Endodermal cell (in vitro differentiated cells): ENCODE measurements around the gene CUL5. TPM values are rescaled to one million over a fixed set of nuclear protein-coding genes. Genes with fewer than 3 reads are reported as not detected.

Experiments
- DNase-seq: peaks from one replicate; pipeline ENCODE4 v3.0.0-alpha.2; 2017
- H3K27ac ChIP-seq: 2 replicates; pipeline ENCODE4 v1.5.1; 2013; ENCODE audit warnings: mild to moderate bottlenecking, low read depth, low read length, moderate library complexity
- H3K27me3 ChIP-seq: 2 replicates; pipeline ENCODE4 v1.6.1; 2013; ENCODE audit warnings: mild to moderate bottlenecking, low read length, moderate library complexity; ENCODE audit not compliant: insufficient read depth, control insufficient read depth, poor library complexity, severe bottlenecking
- H3K36me3 ChIP-seq: 2 replicates; pipeline ENCODE4 v1.7.0; 2013; ENCODE audit warnings: mild to moderate bottlenecking, low read length, moderate library complexity; ENCODE audit not compliant: control insufficient read depth, insufficient read depth
- H3K4me1 ChIP-seq: one replicate; pipeline ENCODE4 v1.7.0; 2013; ENCODE audit warnings: low read length; ENCODE audit not compliant: control insufficient read depth, insufficient read depth
- H3K4me3 ChIP-seq: 2 replicates; pipeline ENCODE4 v1.5.1; 2013; ENCODE audit warnings: mild to moderate bottlenecking, low read length, moderate library complexity
- H3K9ac ChIP-seq: 2 replicates; pipeline ENCODE4 v1.6.1; 2013; ENCODE audit warnings: mild to moderate bottlenecking, low read length, moderate library complexity; ENCODE audit not compliant: poor library complexity, severe bottlenecking; ENCODE audit errors: extremely low read depth
- H3K9me3 ChIP-seq: 2 replicates; pipeline ENCODE4 v1.6.1; 2013; ENCODE audit warnings: mild to moderate bottlenecking, low read length, moderate library complexity; ENCODE audit not compliant: control insufficient read depth
- H3K27ac Mint-ChIP-seq: 2 replicates; pipeline ENCODE4 v1.8.0; 2020; ENCODE audit warnings: mixed read lengths
- H3K27me3 Mint-ChIP-seq: 2 replicates; pipeline ENCODE4 v1.8.0; 2021; ENCODE audit warnings: mild to moderate bottlenecking, mixed read lengths; ENCODE audit not compliant: insufficient read depth
- H3K36me3 Mint-ChIP-seq: 2 replicates; pipeline ENCODE4 v1.8.0; 2020; ENCODE audit warnings: low read depth, mixed read lengths
- H3K4me1 Mint-ChIP-seq: 2 replicates; pipeline ENCODE4 v1.8.0; 2020; ENCODE audit warnings: mixed read lengths
- H3K4me3 Mint-ChIP-seq: 2 replicates; pipeline ENCODE4 v1.8.0; 2020; ENCODE audit warnings: mild to moderate bottlenecking, moderate library complexity, mixed read lengths
- H3K9me3 Mint-ChIP-seq: 2 replicates; pipeline ENCODE4 v1.8.0; 2020; ENCODE audit warnings: mild to moderate bottlenecking, mixed read lengths
- CTCF ChIP-seq: fragments of 200-600 bp; sonication (generic); conservative IDR thresholded peaks from 2 replicates; pipeline ENCODE4 v1.5.0; 2021; ENCODE audit warnings: antibody characterized with exemption, mild to moderate bottlenecking
- WGBS, 2 experiments: methylation state at CpG; one replicate each; pipeline versions ENCODE4 v1.1.5 to v1.1.7; 2013; ENCODE audit warnings: missing lambda C conversion rate in 2 of 2, mixed read lengths in 1 of 2; ENCODE audit not compliant: insufficient coverage in 1 of 2, insufficient read length in 1 of 2; 5-methylcytosine and 5-hydroxymethylcytosine counted together
- total RNA-seq, 2 donors: library from RNA; stranded (reverse); fragmentation: NEBNext Ultra II Directional in 1 of 2; extraction: Animal tissue kit (Norgen Biotek cat#: 25700) in 1 of 2; gene quantifications; 2 replicates in 1 of 2; 3 replicates in 1 of 2; pipeline ENCODE4 v1.2.1, GENCODE V29; 2021

Gene CUL5
- total RNA-seq, 2 donors from 2014 or later = 33.8 to 40.0 TPM

DNA sequence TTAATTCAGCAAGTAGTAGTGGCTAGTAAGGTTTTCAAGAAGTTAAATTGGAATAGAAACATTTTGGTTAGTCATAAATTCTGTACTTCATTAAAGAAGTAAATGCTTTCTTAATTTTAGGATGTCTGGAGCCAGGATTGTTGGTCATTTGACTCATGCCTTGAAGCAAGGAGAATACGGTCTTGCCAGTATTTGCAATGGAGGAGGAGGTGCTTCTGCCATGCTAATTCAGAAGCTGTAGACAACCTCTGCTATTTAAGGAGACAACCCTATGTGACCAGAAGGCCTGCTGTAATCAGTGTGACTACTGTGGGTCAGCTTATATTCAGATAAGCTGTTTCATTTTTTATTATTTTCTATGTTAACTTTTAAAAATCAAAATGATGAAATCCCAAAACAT is 138.5 kb downstream of the CUL5 start:
- Histone ChIP-seq H3K4me1 (no peaks in the 10 kb centered on the region), H3K27me3 (no peaks in the 10 kb centered on the region), H3K4me3 (no peak overlapping the region), H3K36me3 (peaks cover 88% of the 10 kb centered on the region), H3K9ac (no peak overlapping the region), H3K9me3 (no peaks in the 10 kb centered on the region), H3K27ac (no peak overlapping the region)
- Mint-ChIP-seq H3K4me1 (no peaks in the 10 kb centered on the region), H3K9me3 (no peaks in the 10 kb centered on the region), H3K27me3 (no peaks in the 10 kb centered on the region), H3K4me3 (no peak overlapping the region), H3K27ac (no peak overlapping the region), H3K36me3 (peaks cover 79% of the 10 kb centered on the region)
- DNase-seq = no peak
- WGBS, 2 experiments = 97 to 100% methylated on average over 1 of the region's 1 CpG
- no peak for TF ChIP-seq CTCF

- no peak overlapping the region for H3K27ac Mint-ChIP-seq
- TF ChIP-seq CTCF = no peak
- H3K4me1 ChIP-seq = no peaks in the 10 kb centered on the region
- H3K27me3 Mint-ChIP-seq = no peaks in the 10 kb centered on the region
- H3K36me3 Mint-ChIP-seq = peaks cover 77% of the 10 kb centered on the region
- peaks cover 83% of the 10 kb centered on the region for H3K36me3 ChIP-seq
- H3K4me3 ChIP-seq = no peak overlapping the region
- no peak overlapping the region for H3K4me3 Mint-ChIP-seq
- H3K9me3 ChIP-seq = no peaks in the 10 kb centered on the region
- no peaks in the 10 kb centered on the region for H3K27me3 ChIP-seq
- H3K9ac ChIP-seq = no peak overlapping the region
- no peak for DNase-seq
- no peaks in the 10 kb centered on the region for H3K4me1 Mint-ChIP-seq
- H3K27ac ChIP-seq = no peak overlapping the region
- 89 to 100% methylated on average over 1 to 3 of the region's 3 CpGs for WGBS, 2 experiments
- H3K9me3 Mint-ChIP-seq = no peaks in the 10 kb centered on the region
These were observed 139.9 kb downstream of the CUL5 start for GRCh38 chr11:108148556-108148955.

- WGBS, 2 experiments = 71 to 92% methylated on average over 1 to 2 of the region's 2 CpGs
- Histone ChIP-seq H3K9me3 (no peaks in the 10 kb centered on the region), H3K4me3 (no peak overlapping the region), H3K27me3 (no peaks in the 10 kb centered on the region), H3K9ac (no peak overlapping the region), H3K27ac (no peak overlapping the region), H3K4me1 (no peaks in the 10 kb centered on the region), H3K36me3 (peaks cover 86% of the 10 kb centered on the region)
- no peak overlapping the region for H3K27ac Mint-ChIP-seq
- H3K4me1 Mint-ChIP-seq = no peaks in the 10 kb centered on the region
- H3K27me3 Mint-ChIP-seq = no peaks in the 10 kb centered on the region
- H3K9me3 Mint-ChIP-seq = no peaks in the 10 kb centered on the region
- DNase-seq = no peak
- peaks cover 69% of the 10 kb centered on the region for H3K36me3 Mint-ChIP-seq
- no peak overlapping the region for H3K4me3 Mint-ChIP-seq
- no peak for TF ChIP-seq CTCF
These were observed 145.9 kb downstream of the CUL5 start for GRCh38 chr11:108154591-108154990.

Other genes with a start within 250 kb of the CUL5 start
- gene SLC35F2, start 150.1 kb upstream of the CUL5 start, total RNA-seq = 10 to 100 TPM; 18.8 to 23.6 TPM
- 1 to 10 TPM; 4.8 to 7.5 TPM for gene RAB39A, start 80.5 kb upstream of the CUL5 start, total RNA-seq
- 10 to 100 TPM; 15.8 to 18.8 TPM for gene ACAT1, start 112.7 kb downstream of the CUL5 start, total RNA-seq
- 10 to 100 TPM; 21.8 to 23.8 TPM for gene NPAT, start 213.7 kb downstream of the CUL5 start, total RNA-seq
- 10 to 100 TPM; 60.9 to 63.0 TPM for gene ATM, start 214.2 kb downstream of the CUL5 start, total RNA-seq